Neural crest cell (in vitro differentiated cells): ENCODE data around the gene PGM2. TPM values are rescaled to one million over a fixed set of nuclear protein-coding genes. Genes with fewer than 3 reads are reported as not detected.

Experiments used
- DNase-seq: peaks from one replicate; pipeline ENCODE4 v3.0.0; 2021; ENCODE audit warnings: low read depth, mixed read lengths, low spot score
- H3K27ac Mint-ChIP-seq: one replicate; pipeline ENCODE4 v1.8.0; 2021; ENCODE audit warnings: mild to moderate bottlenecking, mixed read lengths; ENCODE audit not compliant: unreplicated experiment
- H3K27me3 Mint-ChIP-seq: 2 replicates; pipeline ENCODE4 v1.8.0; 2021; ENCODE audit warnings: low read depth, mild to moderate bottlenecking, mixed read lengths
- H3K36me3 Mint-ChIP-seq: 2 replicates; pipeline ENCODE4 v1.8.0; 2021; ENCODE audit warnings: low read depth, mild to moderate bottlenecking, mixed read lengths
- H3K4me1 Mint-ChIP-seq: 2 replicates; pipeline ENCODE4 v1.8.0; 2021; ENCODE audit warnings: mixed read lengths
- H3K4me3 Mint-ChIP-seq: one replicate; pipeline ENCODE4 v1.8.0; 2021; ENCODE audit warnings: mild to moderate bottlenecking, mixed read lengths
- H3K9me3 Mint-ChIP-seq: 2 replicates; pipeline ENCODE4 v1.8.0; 2021; ENCODE audit warnings: mixed read lengths
- total RNA-seq: library from RNA; stranded (reverse); gene quantifications from 2 replicates; pipeline ENCODE4 v1.2.1, GENCODE V29; 2021
- TF ChIP-seq, protein P1 (sequence below): fragments of 200-600 bp; sonication (generic); conservative IDR thresholded peaks from 2 replicates; pipeline ENCODE4 v1.5.0; 2021; ENCODE audit warnings: antibody characterized with exemption, mild to moderate bottlenecking

PGM2 gene
- total RNA-seq, 1 donor from 2014 or later = 28.5 TPM

DNA sequence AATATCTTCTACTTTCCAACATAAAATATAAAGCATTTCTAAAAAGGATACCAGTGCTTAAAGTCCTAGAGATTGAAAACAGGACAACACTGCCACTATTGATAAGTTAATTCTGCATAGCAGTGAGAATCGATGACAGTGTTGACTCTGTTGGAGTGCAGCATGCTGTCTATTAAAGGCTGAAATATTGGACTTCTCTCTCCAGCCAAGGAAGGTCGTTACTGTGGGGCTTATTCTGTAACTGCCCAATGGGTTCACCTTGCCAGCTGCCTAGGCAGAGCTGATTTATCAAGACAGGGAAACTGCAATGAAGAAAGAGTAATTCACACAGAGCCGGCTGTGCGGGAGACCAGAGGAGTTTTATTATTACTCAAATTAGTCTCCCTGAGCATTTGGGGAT lies 37.7 kb upstream of the PGM2 start:
- Mint-ChIP-seq H3K36me3 (peaks cover 6% of the 10 kb centered on the region), H3K4me1 (peaks cover 8% of the 10 kb centered on the region), H3K27me3 (no peaks in the 10 kb centered on the region), H3K9me3 (peaks cover 12% of the 10 kb centered on the region), H3K27ac (peak overlapping the region; percentile 31), H3K4me3 (no peak overlapping the region)
- TF ChIP-seq, protein P1, sequence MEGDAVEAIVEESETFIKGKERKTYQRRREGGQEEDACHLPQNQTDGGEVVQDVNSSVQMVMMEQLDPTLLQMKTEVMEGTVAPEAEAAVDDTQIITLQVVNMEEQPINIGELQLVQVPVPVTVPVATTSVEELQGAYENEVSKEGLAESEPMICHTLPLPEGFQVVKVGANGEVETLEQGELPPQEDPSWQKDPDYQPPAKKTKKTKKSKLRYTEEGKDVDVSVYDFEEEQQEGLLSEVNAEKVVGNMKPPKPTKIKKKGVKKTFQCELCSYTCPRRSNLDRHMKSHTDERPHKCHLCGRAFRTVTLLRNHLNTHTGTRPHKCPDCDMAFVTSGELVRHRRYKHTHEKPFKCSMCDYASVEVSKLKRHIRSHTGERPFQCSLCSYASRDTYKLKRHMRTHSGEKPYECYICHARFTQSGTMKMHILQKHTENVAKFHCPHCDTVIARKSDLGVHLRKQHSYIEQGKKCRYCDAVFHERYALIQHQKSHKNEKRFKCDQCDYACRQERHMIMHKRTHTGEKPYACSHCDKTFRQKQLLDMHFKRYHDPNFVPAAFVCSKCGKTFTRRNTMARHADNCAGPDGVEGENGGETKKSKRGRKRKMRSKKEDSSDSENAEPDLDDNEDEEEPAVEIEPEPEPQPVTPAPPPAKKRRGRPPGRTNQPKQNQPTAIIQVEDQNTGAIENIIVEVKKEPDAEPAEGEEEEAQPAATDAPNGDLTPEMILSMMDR = no peak
- DNase-seq = no peak

DNA sequence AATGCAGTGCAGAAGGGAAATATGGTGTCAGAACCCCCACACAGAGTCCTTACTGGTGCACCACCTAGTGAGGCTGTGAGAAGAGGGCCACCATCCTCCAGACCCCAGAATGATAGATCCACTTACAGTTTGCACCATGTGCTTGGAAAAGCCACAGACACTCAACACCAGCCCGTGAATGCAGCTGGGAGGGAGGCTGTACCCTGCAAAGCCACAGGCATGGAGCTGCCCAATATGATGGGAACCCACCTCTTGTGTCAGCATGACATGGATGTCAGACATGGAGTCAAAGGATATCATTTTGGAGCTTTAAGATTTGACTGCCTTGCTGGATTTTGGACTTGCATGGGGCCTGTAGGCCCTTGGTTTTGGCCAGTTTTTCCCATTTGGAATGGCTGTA lies 34.2 kb upstream of the PGM2 start:
- TF ChIP-seq, protein P1 = no peak
- peaks cover 23% of the 10 kb centered on the region for H3K4me1 Mint-ChIP-seq
- no peak overlapping the region for H3K4me3 Mint-ChIP-seq
- H3K9me3 Mint-ChIP-seq = peaks cover 7% of the 10 kb centered on the region
- DNase-seq = no peak
- peaks cover 3% of the 10 kb centered on the region for H3K36me3 Mint-ChIP-seq
- H3K27ac Mint-ChIP-seq = no peak overlapping the region
- no peaks in the 10 kb centered on the region for H3K27me3 Mint-ChIP-seq

DNA sequence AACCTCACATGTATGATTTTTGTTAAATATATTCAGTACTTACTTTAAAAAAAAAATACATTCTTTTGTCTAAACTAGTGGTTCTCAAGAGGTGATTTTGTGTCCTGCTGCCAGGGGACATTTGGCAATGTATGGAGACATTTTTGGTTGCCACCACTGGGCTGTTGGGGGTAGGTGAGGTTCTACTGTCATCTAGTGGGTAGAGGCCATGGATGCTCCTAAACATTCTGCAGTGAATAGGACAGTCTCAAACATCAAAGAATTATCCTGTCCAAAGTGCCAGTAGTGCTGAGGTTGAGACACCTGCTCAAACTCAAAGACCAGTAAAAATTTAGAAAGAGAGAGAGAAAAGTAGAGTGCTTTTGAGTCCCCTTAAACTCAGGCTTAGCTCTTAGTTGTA lies 32.9 kb upstream of the PGM2 start:
- peaks cover 3% of the 10 kb centered on the region for H3K36me3 Mint-ChIP-seq
- DNase-seq = no peak
- H3K9me3 Mint-ChIP-seq = peaks cover 7% of the 10 kb centered on the region

DNA sequence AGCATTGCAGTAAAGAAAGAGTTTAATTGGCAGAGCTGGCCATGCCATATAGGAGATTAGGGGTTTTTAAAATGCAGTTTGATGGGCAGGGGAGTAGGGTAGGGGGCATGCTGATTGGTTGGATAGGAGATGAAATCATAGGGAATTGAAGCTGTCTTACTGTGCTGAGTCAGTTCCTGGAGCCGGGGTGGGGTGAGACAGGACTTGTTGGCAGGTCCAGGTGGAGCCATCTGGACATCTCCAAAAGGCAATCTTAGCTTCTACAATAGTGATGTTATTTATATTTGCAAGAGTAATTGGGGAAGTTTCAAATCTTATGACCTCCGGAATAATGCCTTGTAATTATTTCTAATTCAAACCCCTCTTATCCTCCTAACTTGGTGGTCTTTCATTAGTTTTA lies 32.4 kb upstream of the PGM2 start:
- Mint-ChIP-seq H3K9me3 (peaks cover 7% of the 10 kb centered on the region), H3K4me1 (peaks cover 23% of the 10 kb centered on the region), H3K27ac (no peak overlapping the region), H3K4me3 (no peak overlapping the region), H3K27me3 (no peaks in the 10 kb centered on the region), H3K36me3 (peaks cover 3% of the 10 kb centered on the region)
- TF ChIP-seq, protein P1 = no peak
- no peak for DNase-seq

More for the DNA sequence above, 32.9 kb upstream of the PGM2 start:
- Mint-ChIP-seq H3K4me1 (peaks cover 28% of the 10 kb centered on the region), H3K27me3 (no peaks in the 10 kb centered on the region), H3K4me3 (no peak overlapping the region), H3K27ac (no peak overlapping the region)
- TF ChIP-seq, protein P1 = peak; percentile 52

DNA sequence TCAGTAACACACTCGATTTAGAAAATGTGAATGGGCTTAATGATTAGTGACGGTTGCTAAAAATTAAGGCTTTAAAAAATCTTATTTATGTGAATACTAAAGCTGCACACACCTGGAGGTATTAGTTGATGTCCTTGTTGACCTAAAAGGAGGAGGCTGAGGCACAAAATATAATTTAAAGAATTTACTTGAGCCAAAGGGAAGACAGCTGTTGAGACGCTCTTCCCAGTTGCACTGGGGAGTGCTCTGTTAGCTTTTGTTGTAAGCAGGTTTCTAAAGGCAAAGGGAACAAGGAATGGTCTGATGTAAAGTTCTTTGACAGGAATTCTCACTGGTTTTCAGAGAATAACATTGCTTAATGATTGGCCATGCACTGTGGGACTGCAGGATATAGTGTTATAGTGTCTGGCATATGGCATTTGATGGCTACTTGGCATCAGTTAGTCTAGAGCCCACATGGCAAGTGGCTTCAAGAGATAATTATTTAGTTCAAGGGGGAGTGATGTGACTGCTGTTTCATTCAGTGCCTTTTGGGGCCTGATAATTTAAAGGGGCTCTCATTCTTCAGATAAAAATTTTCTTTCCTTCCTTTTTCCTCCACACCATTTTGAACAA lies 30.8 kb upstream of the PGM2 start:
- no peaks in the 10 kb centered on the region for H3K27me3 Mint-ChIP-seq
- peaks cover 3% of the 10 kb centered on the region for H3K36me3 Mint-ChIP-seq
- TF ChIP-seq, protein P1 = no peak
- no peak overlapping the region for H3K4me3 Mint-ChIP-seq
- no peak overlapping the region for H3K27ac Mint-ChIP-seq
- peaks cover 20% of the 10 kb centered on the region for H3K4me1 Mint-ChIP-seq
- no peak for DNase-seq
- H3K9me3 Mint-ChIP-seq = peaks cover 6% of the 10 kb centered on the region
